Mucosa of rectum (tissue), 2 donors: ENCODE data around the gene HOXA4.
A peak's percentile ranks its signal among the peaks of the same experiment; 100 is the strongest.

Experiments used
- H3K27ac ChIP-seq, 2 donors: one replicate each; pipeline ENCODE4 v1.7.0; 2013; ENCODE audit warnings: inconsistent platforms in 2 of 2, low read depth in 2 of 2, low read length in 2 of 2
- H3K27me3 ChIP-seq, 2 donors: one replicate each; pipeline ENCODE4 v1.7.0; 2013; ENCODE audit warnings: low read length in 2 of 2; ENCODE audit not compliant: control insufficient read depth in 2 of 2, insufficient read depth in 2 of 2
- H3K36me3 ChIP-seq, 2 donors: one replicate each; pipeline ENCODE4 v1.7.0; 2013; ENCODE audit warnings: low read length in 2 of 2; ENCODE audit not compliant: control insufficient read depth in 2 of 2, insufficient read depth in 2 of 2
- H3K4me1 ChIP-seq, 2 donors: one replicate each; pipeline ENCODE4 v1.7.0; 2013; ENCODE audit warnings: low read length in 2 of 2, mild to moderate bottlenecking in 1 of 2; ENCODE audit not compliant: control insufficient read depth in 2 of 2, insufficient read depth in 2 of 2
- H3K4me3 ChIP-seq, 2 donors: one replicate each; pipeline ENCODE4 v1.7.0; 2013; ENCODE audit warnings: low read length in 2 of 2
- H3K9ac ChIP-seq, 2 donors: one replicate each; pipeline ENCODE4 v1.7.0; 2013; ENCODE audit warnings: low read length in 2 of 2, low read depth in 1 of 2, mild to moderate bottlenecking in 1 of 2
- H3K9me3 ChIP-seq, 2 donors: one replicate each; pipeline ENCODE4 v1.7.0; 2013; ENCODE audit warnings: low read length in 2 of 2; ENCODE audit not compliant: control insufficient read depth in 2 of 2
- donor health status: healthy.
- donor health status: Normal muscosa, but diverticular disease.

HOXA4 gene

DNA sequence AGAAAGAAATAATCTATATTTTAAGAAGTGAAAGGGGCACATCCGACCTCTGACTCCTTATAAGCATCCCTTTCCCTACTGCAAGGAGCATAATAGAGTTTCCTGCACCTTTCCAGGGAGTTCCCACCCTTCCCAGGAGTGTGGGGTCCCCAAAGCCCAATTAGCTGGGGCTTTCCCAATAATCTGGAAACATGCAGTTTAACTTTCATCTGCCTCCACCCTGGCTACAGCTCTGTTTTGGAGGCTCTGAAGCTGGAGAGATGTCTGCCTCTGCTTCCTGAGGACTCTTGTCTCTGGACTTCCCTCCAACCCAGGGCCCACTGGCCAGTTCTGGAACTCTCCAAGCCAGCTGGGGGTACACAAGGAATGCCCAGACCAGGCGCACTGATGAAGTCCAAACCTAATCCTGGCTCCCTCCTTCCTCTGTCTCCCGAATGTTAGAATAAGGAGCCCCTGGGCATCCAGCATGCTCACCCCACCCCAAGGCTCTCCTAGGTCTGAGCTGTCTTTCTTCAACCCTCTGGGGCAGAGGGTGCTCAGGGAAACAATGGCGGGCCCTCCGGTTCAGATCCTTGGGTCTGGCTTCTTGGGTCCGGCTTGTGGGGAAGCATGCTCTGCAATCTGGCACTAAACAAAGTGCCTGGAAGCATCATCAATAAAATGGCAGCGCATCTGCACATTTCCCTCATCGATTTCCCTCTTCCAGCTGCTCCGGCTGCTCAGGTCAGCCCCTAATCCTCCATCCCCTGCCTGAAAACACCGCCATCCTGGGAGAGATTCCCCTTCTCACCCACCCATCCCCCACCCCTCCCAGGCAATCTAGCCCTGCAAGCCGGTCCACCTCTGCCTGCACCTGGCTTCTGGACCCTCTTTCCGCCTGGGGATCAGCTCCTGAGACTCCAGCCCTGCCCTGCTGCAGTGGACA, 13.3 kb downstream of the HOXA4 start:
- peak overlapping the region; percentile 88 to 92 for H3K27ac ChIP-seq
- H3K36me3 ChIP-seq: peaks cover 0 to 2% of the 10 kb centered on the region in 2 donors
- H3K9me3 ChIP-seq: no peaks in the 10 kb centered on the region
- H3K9ac ChIP-seq: peak overlapping the region; percentile 63 to 86
- peak overlapping the region; percentile 57 to 69 for H3K4me3 ChIP-seq
- peaks cover 54 to 79% of the 10 kb centered on the region in 2 donors for H3K4me1 ChIP-seq
- no peaks in the 10 kb centered on the region for H3K27me3 ChIP-seq

DNA sequence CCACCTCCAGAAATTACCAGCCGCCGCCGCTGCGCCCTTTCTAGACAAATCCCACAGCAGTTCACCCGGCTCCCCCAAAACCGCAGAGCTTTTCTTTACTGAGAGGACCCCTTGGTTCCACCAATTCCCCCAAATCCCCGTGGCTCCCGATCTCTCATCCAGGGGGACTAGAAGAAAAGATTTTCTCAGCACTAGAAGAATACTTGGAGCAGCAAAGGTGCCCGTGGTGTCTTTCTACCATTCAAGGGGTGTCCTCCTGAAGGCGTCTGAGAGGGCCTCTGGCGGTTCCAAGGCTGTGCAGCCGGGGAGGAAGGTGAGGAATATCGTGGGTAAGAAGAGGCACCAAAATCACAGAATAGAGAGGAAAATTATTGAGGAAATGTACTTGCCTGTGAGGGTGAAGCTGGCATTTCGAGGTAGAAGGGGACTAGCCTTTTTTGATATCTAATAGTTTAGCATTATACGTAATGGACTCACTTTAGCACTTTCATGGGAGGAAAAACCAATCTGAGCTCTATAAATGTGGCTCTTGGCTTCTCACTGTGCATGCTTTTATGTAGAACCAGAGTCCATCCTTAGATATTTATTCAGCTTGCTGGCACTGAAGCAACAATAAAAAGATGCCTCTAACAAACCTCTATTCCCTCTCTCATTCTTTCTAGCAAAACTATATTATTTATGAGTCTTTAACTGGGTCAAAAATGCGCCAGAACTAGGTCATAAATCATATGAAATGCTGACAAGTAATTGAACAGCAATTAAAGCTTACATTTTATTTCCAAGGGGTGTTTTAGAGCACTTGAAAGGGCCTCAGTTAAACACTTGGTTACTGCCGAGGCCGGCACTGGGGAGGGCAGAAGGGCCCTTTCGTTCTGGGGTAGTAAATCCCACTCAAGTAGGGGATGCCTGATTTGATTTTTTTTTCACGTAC, 14.3 kb downstream of the HOXA4 start:
- H3K4me1 ChIP-seq: peaks cover 61 to 77% of the 10 kb centered on the region in 2 donors
- no peaks in the 10 kb centered on the region for H3K9me3 ChIP-seq
- H3K27ac ChIP-seq: peak overlapping the region; percentile 88 to 92
- H3K36me3 ChIP-seq: peaks cover 0 to 2% of the 10 kb centered on the region in 2 donors
- H3K27me3 ChIP-seq: no peaks in the 10 kb centered on the region
- peak overlapping the region; percentile 75 to 86 for H3K9ac ChIP-seq
- peak overlapping the region; percentile 68 to 69 for H3K4me3 ChIP-seq

- Histone ChIP-seq H3K4me3 (peak overlapping the region; percentile 68 to 69), H3K36me3 (peaks cover 0 to 2% of the 10 kb centered on the region in 2 donors), H3K27me3 (no peaks in the 10 kb centered on the region), H3K9me3 (no peaks in the 10 kb centered on the region), H3K4me1 (peaks cover 62 to 77% of the 10 kb centered on the region in 2 donors), H3K9ac (peak overlapping the region; percentile 75 to 86), H3K27ac (peak overlapping the region; percentile 88 to 92)
Measured at GRCh38 chr7:27115221-27116026, 15.1 kb downstream of the HOXA4 start.

- H3K27me3 ChIP-seq: no peaks in the 10 kb centered on the region
Measured at GRCh38 chr7:27114881-27115220, 15.7 kb downstream of the HOXA4 start.

DNA sequence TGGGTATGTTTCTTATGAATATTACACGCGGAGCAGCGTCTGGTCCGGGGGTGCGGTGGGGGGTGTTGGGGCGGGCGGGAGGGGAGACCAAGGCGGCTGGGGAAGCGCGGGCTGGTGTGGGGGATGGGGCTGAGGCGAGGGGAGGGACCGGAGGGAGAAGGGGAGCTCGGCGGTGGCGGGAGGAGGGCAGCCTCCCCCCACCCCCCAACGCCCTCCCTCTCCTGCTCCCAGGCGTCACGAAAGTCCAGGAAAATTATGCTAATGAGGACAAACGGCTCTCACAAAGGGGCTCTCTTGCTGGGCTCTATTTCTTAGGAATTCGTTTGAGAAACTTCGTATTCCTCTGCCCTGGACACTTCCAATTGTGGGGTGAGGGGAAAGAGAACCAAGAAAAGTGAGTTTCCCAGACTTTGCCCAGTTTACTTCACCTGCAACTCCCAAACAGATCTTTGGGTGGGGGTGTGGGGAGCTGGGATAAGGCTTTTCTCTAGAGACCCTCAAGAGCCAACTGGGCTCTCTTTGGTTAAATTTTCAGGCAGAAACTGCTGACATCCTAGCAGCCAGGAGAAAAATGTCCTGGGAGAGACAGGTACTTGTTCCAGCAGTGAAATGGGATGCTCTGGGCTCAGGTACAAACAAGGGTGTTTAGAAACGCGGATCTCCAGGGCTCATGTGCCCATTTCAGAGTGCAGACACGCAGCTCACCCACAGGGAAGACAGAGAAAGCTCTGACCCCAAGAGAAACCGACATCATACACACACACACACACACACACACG, 16.4 kb downstream of the HOXA4 start:
- Histone ChIP-seq H3K4me3 (peak overlapping the region; percentile 56 to 61), H3K4me1 (peaks cover 66 to 78% of the 10 kb centered on the region in 2 donors), H3K36me3 (peaks cover 3 to 7% of the 10 kb centered on the region in 2 donors), H3K27ac (peak overlapping the region; percentile 84 to 88), H3K27me3 (no peaks in the 10 kb centered on the region), H3K9ac (peak overlapping the region; percentile 68 to 84), H3K9me3 (no peaks in the 10 kb centered on the region)

More at GRCh38 chr7:27114881-27115220, 15.7 kb downstream of the HOXA4 start:
- Histone ChIP-seq H3K4me3 (peak overlapping the region; percentile 68 to 69), H3K27ac (peak overlapping the region; percentile 88 to 92), H3K9ac (peak overlapping the region; percentile 75 to 86), H3K36me3 (peaks cover 2 to 3% of the 10 kb centered on the region in 2 donors), H3K4me1 (peaks cover 63 to 78% of the 10 kb centered on the region in 2 donors), H3K9me3 (no peaks in the 10 kb centered on the region)

DNA sequence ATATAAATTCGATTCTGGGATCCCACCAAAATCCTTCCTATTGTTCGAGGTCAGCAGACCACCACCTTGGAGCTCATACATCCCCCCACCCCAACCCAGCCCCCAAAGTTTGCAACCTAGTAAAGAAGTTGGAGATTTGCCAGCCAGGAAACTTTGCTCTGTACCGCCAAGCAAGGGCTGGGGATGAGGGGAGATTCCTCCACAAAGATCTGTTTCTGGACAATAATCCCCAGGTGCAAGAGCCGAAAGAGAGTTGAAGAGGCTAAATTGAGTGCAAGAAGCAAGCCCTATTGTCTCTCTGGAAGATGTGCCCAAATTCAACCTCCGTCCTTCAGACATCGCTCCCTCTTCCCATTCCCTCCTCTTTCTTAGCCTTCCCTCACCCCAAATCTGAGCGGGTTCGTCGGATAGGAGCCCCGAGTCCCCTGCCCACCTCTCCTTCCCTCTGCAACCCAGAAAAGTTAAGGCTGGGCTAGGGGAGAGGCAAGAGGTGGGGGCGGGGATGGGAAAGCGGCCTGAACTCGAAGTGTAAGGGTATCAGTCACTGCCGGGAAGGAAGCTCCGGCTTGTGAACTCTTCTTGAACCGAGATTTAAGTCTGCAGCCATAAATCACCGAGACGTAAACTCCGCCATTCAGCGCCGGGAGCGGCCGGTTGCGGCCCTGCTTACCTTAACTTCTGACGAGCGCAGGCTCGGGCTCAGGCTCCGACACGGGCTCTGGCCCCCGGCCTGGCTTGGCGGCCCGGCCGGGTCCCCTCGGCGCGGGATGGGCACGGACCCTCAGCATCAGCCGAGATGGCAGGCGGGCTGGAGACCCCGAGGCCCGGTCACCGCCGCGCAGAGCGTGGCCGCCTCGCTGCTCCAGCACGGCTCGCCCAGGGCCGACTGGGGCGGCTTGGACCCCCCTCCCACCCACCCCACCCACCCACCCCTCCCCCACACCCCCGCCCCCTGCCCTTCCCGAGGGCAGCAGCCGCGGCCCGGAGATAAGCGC, 17.3 kb downstream of the HOXA4 start:
- H3K9ac ChIP-seq: peak overlapping the region; percentile 65 to 71
- H3K4me1 ChIP-seq: peaks cover 63 to 79% of the 10 kb centered on the region in 2 donors
- no peaks in the 10 kb centered on the region for H3K9me3 ChIP-seq
- H3K27ac ChIP-seq: peak overlapping the region; percentile 84 to 88
- no peaks in the 10 kb centered on the region for H3K27me3 ChIP-seq
- peak overlapping the region; percentile 65 for H3K4me3 ChIP-seq
- H3K36me3 ChIP-seq: peaks cover 3 to 10% of the 10 kb centered on the region in 2 donors

- Histone ChIP-seq H3K27me3 (no peaks in the 10 kb centered on the region), H3K4me1 (peaks cover 62 to 77% of the 10 kb centered on the region in 2 donors), H3K27ac (peak overlapping the region; percentile 73 to 79), H3K4me3 (no peak overlapping the region), H3K9me3 (no peaks in the 10 kb centered on the region), H3K36me3 (peaks cover 3 to 10% of the 10 kb centered on the region in 2 donors), H3K9ac (peak overlapping the region in 1 of 2 donors; percentile 10)
Measured at GRCh38 chr7:27112361-27112760, 18.2 kb downstream of the HOXA4 start.

GRCh38 chr7:27111751-27112277, 18.7 kb downstream of the HOXA4 start:
- peak overlapping the region in 1 of 2 donors; percentile 16 for H3K4me3 ChIP-seq
- H3K9me3 ChIP-seq: no peaks in the 10 kb centered on the region
- H3K4me1 ChIP-seq: peaks cover 58 to 71% of the 10 kb centered on the region in 2 donors
- peak overlapping the region; percentile 73 to 79 for H3K27ac ChIP-seq
- H3K36me3 ChIP-seq: peaks cover 3 to 10% of the 10 kb centered on the region in 2 donors
- H3K27me3 ChIP-seq: no peaks in the 10 kb centered on the region
- peak overlapping the region; percentile 10 to 36 for H3K9ac ChIP-seq
